GM18868 (cell line): ENCODE measurements around the gene IL10RB.
"Not testable (repeated sequence)": the region's sequence is repeated elsewhere in the genome, so short reads cannot be mapped to it uniquely, and the experiment has no call there.

Experiments used
- ATAC-seq: cut with Tn5 transposase; IDR thresholded peaks from one replicate; pipeline ENCODE4 v1.9.1; 2021; ENCODE audit warnings: mild to moderate bottlenecking, moderate library complexity; ENCODE audit not compliant: unreplicated experiment

The IL10RB gene

DNA sequence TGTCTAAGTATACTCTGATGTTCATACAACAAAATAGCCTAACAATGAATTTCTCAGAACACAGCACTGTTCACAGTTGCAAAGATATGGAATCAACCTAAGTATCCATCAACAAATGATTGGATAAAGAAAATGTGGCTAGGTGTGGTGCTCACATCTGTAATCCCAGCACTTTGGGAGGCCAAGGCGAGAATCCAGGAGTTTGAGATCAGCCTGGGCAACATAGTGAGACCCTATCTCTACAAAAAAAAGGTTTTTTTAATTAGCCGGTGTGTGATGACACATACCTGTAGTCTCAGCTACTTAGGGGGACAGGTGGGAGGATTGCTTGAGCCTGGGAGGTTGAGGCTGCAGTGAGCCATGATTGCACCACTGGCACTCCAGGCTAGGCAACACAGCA, 25.8 kb upstream of the IL10RB start:
- ATAC-seq = no peak

DNA sequence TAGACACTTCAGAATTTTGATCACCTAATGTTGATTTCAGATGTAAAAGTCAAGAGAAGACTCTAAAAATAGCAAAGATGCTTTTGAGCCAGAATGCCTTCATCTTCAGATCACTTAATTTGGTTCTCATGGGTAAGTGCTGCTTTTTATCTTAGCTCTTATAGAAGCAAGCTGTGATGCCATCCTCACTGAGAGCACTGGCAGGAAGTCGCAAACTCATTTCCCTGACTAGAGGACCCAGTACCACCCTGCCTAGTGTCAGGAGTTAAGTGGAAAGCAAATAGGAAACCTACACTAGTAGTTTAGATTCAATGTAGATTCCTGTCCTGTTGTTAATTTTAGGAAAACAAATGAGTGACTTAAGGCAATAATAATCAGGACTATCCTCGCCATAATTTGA, 24.3 kb upstream of the IL10RB start:
- no peak for ATAC-seq

DNA sequence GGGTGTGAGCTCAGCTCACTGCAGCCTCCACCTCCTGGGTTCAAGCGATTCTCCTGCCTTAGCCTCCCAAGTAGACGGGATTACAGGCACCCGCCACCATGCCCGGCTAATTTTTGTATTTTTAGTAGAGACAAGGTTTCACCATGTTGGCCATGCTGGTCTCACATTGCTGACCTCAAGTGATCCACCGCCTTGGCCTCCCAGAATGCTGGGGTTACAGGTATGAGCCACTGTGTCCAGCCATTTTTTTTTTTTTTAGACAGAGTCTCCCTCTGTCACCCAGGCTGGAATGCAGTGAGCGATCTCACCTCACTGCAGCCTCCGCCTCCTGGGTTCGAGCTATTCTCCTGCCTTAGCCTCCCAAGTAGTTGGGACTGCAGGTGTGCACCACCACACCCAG, 23.3 kb upstream of the IL10RB start:
- ATAC-seq = not testable (repeated sequence)

GRCh38 chr21:33244082-33244778, 21.9 kb upstream of the IL10RB start:
- ATAC-seq = no peak

DNA sequence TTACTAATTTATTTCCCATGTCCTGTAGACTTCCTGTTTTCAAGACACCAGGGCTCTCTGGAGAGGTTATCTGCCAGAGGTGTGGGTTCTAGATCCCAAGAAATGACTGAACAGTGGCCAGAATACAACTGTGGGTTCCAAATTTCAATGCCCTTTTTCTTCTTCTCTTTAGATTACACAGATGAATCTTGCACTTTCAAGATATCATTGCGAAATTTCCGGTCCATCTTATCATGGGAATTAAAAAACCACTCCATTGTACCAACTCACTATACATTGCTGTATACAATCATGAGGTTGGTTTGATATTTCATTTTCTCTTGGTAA, 21.4 kb upstream of the IL10RB start:
- no peak for ATAC-seq

- ATAC-seq = no peak
Measured at GRCh38 chr21:33245289-33245918, 20.8 kb upstream of the IL10RB start.

DNA sequence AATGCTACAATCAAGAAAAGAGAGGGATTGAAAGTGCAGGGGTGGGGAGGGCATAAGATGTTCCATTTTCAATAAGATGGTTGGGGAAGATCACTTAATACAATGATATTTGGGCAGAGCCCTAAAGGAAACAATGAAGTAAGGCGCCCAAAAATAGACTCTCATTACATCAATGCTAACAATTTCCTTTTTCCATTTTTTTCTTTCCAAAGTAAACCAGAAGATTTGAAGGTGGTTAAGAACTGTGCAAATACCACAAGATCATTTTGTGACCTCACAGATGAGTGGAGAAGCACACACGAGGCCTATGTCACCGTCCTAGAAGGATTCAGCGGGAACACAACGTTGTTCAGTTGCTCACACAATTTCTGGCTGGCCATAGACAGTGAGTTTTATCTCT, 19.7 kb upstream of the IL10RB start:
- no peak for ATAC-seq

- no peak for ATAC-seq
Measured at GRCh38 chr21:33246963-33247362, 19.2 kb upstream of the IL10RB start.

GRCh38 chr21:33247599-33247998, 18.6 kb upstream of the IL10RB start:
- ATAC-seq = no peak

DNA sequence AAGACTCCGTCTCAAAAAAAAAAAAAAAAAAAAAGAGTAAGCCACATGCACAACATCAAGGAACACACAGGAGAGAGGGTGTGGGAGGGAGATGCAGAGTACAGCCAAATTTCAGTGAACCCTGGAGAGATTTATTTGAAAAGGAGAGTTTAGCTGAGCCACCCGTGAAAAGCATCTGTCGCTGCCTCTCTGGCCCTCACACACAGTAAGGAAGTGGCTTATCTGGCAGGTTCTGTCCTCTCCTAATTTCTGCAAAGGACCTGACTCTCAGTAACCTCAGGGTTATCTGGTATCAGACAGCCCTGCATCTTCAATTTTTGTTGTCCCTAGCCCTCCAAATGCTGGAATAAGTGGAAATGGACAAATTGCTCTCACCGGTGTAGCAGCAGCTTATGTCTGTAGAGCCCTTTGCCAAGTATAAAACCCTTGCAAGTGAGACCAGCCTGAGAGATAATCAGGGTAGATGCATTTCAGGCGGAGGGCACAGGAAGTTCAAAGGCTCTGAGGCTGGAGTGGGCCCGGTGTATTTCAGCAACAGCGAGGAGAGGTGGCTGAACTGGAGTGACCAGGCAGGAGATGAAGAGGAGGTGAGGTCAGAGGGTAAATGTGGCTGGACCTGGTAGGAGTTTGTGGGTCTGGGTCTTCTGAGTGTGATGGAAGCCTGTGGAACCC, 16.7 kb upstream of the IL10RB start:
- ATAC-seq = no peak

DNA sequence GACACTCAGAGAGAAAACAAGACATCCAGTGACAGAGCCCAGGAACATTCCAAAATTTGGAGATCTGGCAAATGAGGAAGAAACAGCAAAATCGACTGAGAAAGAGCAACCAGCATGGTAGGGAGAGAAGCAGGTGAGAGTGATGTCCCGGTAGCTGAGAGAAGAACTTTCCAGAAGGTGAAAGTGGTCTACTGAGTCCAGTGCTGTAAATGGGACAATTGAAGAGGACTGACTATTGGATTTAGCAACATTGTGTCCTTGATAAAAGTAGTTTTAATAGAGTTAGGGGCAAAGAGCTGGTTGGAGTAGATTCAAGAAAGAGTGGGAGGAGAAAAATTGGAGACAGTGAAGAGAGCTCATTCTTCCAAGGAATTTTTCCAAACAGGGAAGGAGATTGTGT, 15.0 kb upstream of the IL10RB start:
- no peak for ATAC-seq

DNA sequence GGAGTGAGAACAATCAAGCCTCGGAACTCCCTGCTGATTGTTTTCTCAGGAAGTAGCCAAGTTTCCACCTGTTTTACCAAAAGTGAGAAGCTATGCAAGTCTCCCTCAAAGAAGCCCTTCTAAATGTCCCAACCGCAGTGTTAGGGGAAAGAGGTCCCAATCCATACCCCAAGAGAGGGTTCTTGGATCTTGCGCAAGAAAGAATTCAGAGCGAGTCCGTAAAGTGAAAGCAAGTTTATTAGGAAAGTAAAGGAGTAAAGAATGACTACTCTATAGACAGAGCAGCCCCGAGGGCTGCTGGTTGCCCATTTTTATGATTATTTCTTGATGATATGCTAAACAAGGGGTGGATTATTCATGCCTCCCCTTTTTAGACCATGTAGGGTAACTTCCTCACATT, 12.8 kb upstream of the IL10RB start:
- not testable (repeated sequence) for ATAC-seq

GRCh38 chr21:33254766-33255165, 11.4 kb upstream of the IL10RB start:
- no peak for ATAC-seq

DNA sequence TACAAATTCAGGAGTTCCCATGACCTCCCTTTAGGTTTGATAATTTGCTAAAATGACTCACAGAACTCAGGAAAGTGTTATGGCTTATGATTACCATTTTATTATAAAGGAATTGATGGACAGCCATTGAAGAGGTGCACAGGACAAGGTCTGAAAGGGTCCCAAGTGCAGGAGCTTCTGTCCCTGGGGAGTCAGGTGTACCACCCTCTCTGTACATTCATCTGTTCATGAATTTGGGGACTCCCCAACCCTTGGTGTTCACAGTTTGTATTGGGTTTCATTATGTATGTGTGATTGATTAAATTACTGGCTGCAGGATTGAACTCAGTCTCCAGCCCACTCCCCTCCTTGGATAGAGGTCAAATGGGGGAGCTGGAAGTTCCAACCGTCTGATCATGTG, 10.8 kb upstream of the IL10RB start:
- peak; percentile 42 for ATAC-seq

DNA sequence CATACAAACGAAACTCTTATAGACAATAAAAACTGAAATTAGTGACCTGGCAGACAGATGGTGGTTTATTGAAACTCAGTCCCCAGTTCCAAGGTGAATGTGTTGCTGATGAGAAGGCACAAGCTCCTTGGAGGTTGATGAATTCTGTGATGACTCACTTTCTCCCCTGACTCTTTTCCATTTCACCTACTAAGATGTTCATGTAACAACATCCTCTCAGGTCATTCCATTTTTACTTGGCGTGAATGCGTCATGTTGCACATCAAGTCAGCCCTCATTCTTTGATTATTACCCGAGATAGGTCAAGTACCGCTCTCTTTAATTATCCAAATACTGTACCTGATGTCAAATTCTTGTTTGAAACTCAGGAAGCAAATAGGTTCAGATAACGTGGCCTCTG, 10.1 kb upstream of the IL10RB start:
- no peak for ATAC-seq

- no peak for ATAC-seq
Measured at GRCh38 chr21:33257094-33257803, 8.9 kb upstream of the IL10RB start.

DNA sequence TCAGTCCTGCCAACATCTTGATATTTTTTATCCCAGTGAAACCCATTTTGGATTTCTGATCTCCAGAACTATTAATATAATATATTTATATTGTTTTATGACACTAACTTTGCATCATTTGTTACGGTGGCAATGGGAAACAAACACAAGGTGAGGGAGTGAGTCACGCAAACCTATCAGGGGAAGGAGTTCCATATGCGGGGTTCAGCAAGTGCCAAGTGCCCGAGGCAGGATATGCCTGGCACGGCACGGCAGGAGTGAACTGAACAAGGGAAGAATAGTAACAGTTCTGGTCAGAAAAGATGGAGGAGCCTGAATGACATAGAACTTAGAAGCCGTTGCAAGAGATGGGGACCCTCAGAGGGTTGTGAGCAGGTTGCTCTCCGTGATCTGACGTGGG, 7.7 kb upstream of the IL10RB start:
- no peak for ATAC-seq

DNA sequence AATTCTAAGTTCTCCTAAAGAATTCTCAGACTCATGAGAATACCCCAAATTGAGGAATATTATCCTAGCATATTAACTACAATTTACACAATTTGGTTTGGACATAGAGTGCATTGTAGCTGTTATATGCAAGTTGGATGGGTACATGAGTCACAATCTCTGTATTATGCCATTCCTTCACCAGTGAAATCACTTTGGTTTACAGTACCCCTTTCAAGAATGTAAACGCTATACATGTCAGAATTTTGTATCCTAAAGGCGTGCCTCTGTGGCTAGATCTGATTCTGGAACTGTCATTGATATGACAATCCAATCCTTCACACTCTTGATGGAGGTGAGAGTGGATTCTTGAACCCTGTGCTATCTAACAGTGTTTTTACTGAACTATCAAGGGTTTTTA, 6.7 kb upstream of the IL10RB start:
- no peak for ATAC-seq

GRCh38 chr21:33259995-33260394, 6.2 kb upstream of the IL10RB start:
- ATAC-seq = no peak

- no peak for ATAC-seq
Measured at GRCh38 chr21:33261635-33262034, 4.5 kb upstream of the IL10RB start.

DNA sequence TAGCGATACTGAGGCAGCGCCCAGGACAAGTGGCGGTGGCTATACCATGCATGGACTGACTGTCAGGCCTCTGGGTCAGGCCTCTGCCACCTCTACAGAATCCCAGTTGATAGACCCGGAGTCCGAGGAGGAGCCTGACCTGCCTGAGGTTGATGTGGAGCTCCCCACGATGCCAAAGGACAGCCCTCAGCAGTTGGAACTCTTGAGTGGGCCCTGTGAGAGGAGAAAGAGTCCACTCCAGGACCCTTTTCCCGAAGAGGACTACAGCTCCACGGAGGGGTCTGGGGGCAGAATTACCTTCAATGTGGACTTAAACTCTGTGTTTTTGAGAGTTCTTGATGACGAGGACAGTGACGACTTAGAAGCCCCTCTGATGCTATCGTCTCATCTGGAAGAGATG, 3.2 kb upstream of the IL10RB start:
- no peak for ATAC-seq

GRCh38 chr21:33264561-33264960, 1.6 kb upstream of the IL10RB start:
- ATAC-seq = no peak
